ENCODE measurements around the gene FBXW2.

FBXW2 gene

GRCh38 chr9:120768247-120768646 is 25.0 kb downstream of the FBXW2 start:
- no peak for DNase-seq (ENCODE audit: low read depth in 1 of 2, low spot score in 1 of 2)
- no peak overlapping the region for H3K4me3 ChIP-seq (replicated peaks; ENCODE audit: insufficient read depth, low read length)
- H3K27me3 ChIP-seq (ENCODE audit: insufficient read depth, poor library complexity, severe bottlenecking), result no peaks in the 10 kb centered on the region
- TF ChIP-seq GABPA (IDR thresholded peaks at IDR 0.05; ENCODE audit: low read depth), result no peak
- no peak for TF ChIP-seq CTCF (IDR thresholded peaks at IDR 0.05; ENCODE audit: insufficient read depth, low read length)
- no peak for TF ChIP-seq REST (IDR thresholded peaks at IDR 0.05; ENCODE audit: insufficient replicate concordance, low read depth)
- no peak overlapping the region for H3K27ac ChIP-seq (replicated peaks)

- no peaks in the 10 kb centered on the region for H3K27me3 ChIP-seq (ENCODE audit: insufficient read depth, poor library complexity, severe bottlenecking)
- no peak for DNase-seq (ENCODE audit: low read depth in 1 of 2, low spot score in 1 of 2)
- H3K4me3 ChIP-seq (replicated peaks; ENCODE audit: insufficient read depth, low read length), result no peak overlapping the region
- TF ChIP-seq SPI1 (IDR thresholded peaks at IDR 0.05; ENCODE audit: borderline replicate concordance, low read depth) (no peak), REST (IDR thresholded peaks at IDR 0.05; ENCODE audit: insufficient replicate concordance, low read depth) (no peak), GABPA (IDR thresholded peaks at IDR 0.05; ENCODE audit: low read depth) (no peak)
- H3K27ac ChIP-seq (replicated peaks), result no peak overlapping the region
Measured at GRCh38 chr9:120767451-120767850, 25.8 kb downstream of the FBXW2 start.

- no peaks in the 10 kb centered on the region for H3K27me3 ChIP-seq (ENCODE audit: insufficient read depth, poor library complexity, severe bottlenecking)
- TF ChIP-seq CTCF (IDR thresholded peaks at IDR 0.05; ENCODE audit: insufficient read depth, low read length) (no peak), REST (IDR thresholded peaks at IDR 0.05; ENCODE audit: insufficient replicate concordance, low read depth) (no peak), GABPA (IDR thresholded peaks at IDR 0.05; ENCODE audit: low read depth) (no peak), POLR2AphosphoS5 (IDR thresholded peaks at IDR 0.05; ENCODE audit: low read depth) (no peak), SPI1 (IDR thresholded peaks at IDR 0.05; ENCODE audit: borderline replicate concordance, low read depth) (no peak)
Measured at GRCh38 chr9:120765910-120766425, 27.2 kb downstream of the FBXW2 start.

GRCh38 chr9:120764476-120764875 is 28.7 kb downstream of the FBXW2 start:
- DNase-seq (ENCODE audit: low read depth in 1 of 2, low spot score in 1 of 2), result no peak
- Histone ChIP-seq H3K27ac (replicated peaks) (no peak overlapping the region), H3K27me3 (ENCODE audit: insufficient read depth, poor library complexity, severe bottlenecking) (no peaks in the 10 kb centered on the region), H3K4me3 (replicated peaks; ENCODE audit: insufficient read depth, low read length) (no peak overlapping the region)
- no peak for TF ChIP-seq POLR2AphosphoS5 (IDR thresholded peaks at IDR 0.05; ENCODE audit: low read depth)
- no peak for TF ChIP-seq REST (IDR thresholded peaks at IDR 0.05; ENCODE audit: insufficient replicate concordance, low read depth)
- TF ChIP-seq CTCF (IDR thresholded peaks at IDR 0.05; ENCODE audit: insufficient read depth, low read length), result no peak
- TF ChIP-seq SPI1 (IDR thresholded peaks at IDR 0.05; ENCODE audit: borderline replicate concordance, low read depth), result no peak
- no peak for TF ChIP-seq GABPA (IDR thresholded peaks at IDR 0.05; ENCODE audit: low read depth)

More at GRCh38 chr9:120765910-120766425, 27.2 kb downstream of the FBXW2 start:
- Histone ChIP-seq H3K27ac (replicated peaks) (no peak overlapping the region), H3K4me3 (replicated peaks; ENCODE audit: insufficient read depth, low read length) (no peak overlapping the region)
- DNase-seq (ENCODE audit: low read depth in 1 of 2, low spot score in 1 of 2), result no peak

All from HL-60 (cell line).